GM12872 (cell line): ENCODE results near the gene EGFR.
A peak's percentile ranks its signal among the peaks of the same experiment; 100 is the strongest.

Experiments used
- TF ChIP-seq, protein P1 (sequence below): IDR thresholded peaks from 3 replicates; pipeline ENCODE4 v1.5.1; 2011; ENCODE audit warnings: low read depth, mild to moderate bottlenecking, low read length, moderate library complexity; ENCODE audit not compliant: insufficient read depth

Gene EGFR

GRCh38 chr7:55044371-55044717, 25.5 kb downstream of the EGFR start:
- TF ChIP-seq, protein P1, sequence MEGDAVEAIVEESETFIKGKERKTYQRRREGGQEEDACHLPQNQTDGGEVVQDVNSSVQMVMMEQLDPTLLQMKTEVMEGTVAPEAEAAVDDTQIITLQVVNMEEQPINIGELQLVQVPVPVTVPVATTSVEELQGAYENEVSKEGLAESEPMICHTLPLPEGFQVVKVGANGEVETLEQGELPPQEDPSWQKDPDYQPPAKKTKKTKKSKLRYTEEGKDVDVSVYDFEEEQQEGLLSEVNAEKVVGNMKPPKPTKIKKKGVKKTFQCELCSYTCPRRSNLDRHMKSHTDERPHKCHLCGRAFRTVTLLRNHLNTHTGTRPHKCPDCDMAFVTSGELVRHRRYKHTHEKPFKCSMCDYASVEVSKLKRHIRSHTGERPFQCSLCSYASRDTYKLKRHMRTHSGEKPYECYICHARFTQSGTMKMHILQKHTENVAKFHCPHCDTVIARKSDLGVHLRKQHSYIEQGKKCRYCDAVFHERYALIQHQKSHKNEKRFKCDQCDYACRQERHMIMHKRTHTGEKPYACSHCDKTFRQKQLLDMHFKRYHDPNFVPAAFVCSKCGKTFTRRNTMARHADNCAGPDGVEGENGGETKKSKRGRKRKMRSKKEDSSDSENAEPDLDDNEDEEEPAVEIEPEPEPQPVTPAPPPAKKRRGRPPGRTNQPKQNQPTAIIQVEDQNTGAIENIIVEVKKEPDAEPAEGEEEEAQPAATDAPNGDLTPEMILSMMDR: no peak

DNA sequence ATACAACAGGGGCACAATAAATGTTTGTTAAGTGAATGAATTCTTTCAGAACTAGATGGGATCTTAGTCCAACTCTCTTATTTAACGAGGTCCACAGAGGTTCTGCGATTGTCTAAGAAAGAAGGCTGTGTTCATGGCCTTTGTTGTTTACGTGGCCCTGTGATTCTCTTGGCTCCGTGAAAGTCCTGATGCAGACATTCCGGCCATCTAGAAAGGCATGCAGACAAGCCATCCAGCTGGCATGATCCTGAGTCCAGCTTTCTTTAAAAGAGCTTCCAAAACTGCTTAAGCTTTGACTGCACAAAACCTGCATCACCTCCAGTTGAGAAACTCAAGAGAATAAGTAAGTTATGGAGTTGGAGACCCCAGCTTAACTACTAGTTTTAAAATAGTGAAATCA, 26.0 kb downstream of the EGFR start:
- TF ChIP-seq, protein P1: no peak

GRCh38 chr7:55046582-55047342, 27.9 kb downstream of the EGFR start:
- TF ChIP-seq, protein P1: no peak

DNA sequence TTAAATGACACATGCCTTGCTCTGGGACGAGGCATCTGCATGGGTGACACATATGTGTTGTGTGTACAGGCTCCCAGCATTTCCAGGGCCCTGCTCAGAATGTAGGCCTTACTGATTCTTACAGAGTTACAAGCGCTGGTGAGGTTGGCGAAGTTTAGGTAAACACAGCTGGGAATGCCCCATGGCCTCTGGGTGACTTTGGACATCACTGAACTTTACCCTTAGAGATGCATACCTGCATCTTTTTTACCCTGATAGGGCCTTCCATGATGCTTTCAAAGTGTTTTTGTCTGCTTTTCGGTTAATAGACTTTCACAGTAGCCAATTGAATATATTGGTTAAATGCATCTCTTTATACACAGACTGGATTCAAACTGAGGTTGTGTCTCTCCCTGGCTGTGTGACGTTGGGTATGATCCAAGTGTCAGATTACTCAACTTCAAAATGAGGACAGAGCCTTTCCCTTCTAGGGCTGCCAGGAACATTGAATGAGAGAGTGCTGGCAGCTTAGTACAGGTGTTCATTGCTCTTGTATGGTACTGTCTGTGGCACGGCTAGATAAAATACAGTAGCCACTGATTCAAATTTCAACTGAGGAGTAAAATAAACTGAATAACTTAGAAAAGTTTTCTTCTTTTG, 29.5 kb downstream of the EGFR start:
- TF ChIP-seq, protein P1: no peak

- TF ChIP-seq, protein P1: 0 out of 3 replicates have a peak, but pooled peaks have one; percentile 20
Measured at GRCh38 chr7:55050281-55050680, 31.5 kb downstream of the EGFR start.

- TF ChIP-seq, protein P1: no peak
Measured at GRCh38 chr7:55052081-55052480, 33.3 kb downstream of the EGFR start.

GRCh38 chr7:55052741-55053427, 34.1 kb downstream of the EGFR start:
- TF ChIP-seq, protein P1: no peak
